Bronchial epithelial cell (primary cell): ENCODE measurements around the gene LYRM4. TPM values are rescaled to one million over a fixed set of nuclear protein-coding genes. Genes with fewer than 3 reads are reported as not detected.

ENCODE experiments used
- DNase-seq: peaks from one replicate; pipeline ENCODE4 v3.0.0-alpha.2; 2010; ENCODE audit warnings: low read depth
- FAIRE-seq: peaks from 2 replicates; lab custom pipeline; 2011; peaks lifted over from hg19 to GRCh38; lab: Jason Lieb, UNC
- H3K27me3 ChIP-seq: 2 replicates; pipeline ENCODE4 v1.5.1; 2011; ENCODE audit warnings: low read length; ENCODE audit not compliant: control insufficient read depth, insufficient read depth
- H3K36me3 ChIP-seq: 2 replicates; pipeline ENCODE4 v1.5.1; 2011; ENCODE audit warnings: low read length; ENCODE audit not compliant: control insufficient read depth, insufficient read depth
- H3K4me3 ChIP-seq: 2 replicates; pipeline ENCODE4 v1.5.1; 2011; ENCODE audit warnings: mild to moderate bottlenecking, low read depth, low read length, control low read depth
- total RNA-seq: library from RNA; depleted of rRNA; stranded (reverse); fragments of >200 nt; gene quantifications from 2 replicates; pipeline ENCODE4 v1.2.1, GENCODE V29; 2014
- TF ChIP-seq, protein P1 (sequence below): IDR thresholded peaks from 2 replicates; pipeline ENCODE4 v1.5.1; 2011; ENCODE audit warnings: mild to moderate bottlenecking, moderate library complexity, low read length, control low read depth, inconsistent platforms; ENCODE audit not compliant: insufficient read depth, severe bottlenecking

Gene LYRM4
- total RNA-seq, 1 donor from 2014 or later = 15.3 TPM

DNA sequence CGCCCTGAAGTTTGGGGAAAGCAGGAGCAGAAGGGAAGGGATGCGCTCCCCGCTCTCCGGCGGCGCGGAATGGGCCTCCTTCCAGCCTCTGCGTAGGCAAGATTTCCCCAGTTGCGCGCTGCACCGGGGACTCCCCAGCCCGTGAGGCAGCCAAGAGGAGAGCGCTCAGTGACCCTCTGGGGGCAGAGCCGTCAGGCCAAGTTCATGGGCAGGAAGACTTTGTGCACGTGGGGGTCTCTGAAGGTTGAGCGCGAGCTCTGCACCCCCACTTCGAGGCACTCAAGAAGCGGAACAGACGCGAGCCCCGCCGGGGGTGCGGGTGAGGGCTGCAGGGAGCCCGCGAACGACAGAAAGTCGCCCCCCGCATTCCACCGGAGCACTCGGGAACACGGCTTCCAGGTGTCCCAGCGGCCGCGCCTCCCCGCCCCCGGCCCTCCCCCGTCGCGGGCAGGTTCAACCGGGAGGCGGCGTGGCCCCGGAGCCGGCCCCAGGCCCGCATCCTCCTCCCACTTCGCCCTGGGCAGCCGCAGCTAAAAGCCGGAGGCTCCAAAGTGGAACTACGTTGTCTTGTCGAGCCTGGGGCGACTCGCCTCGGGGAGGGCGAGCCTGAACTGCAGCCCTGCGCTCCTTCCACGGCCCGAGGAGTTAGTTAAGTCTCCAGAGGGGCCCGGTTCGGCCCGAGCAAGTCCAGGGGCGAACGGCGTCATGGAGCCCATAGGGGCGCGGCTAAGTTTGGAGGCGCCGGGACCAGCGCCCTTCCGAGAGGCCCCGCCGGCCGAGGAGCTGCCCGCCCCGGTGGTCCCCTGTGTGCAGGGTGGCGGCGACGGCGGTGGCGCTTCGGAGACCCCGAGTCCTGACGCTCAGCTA lies 175.7 kb downstream of the LYRM4 start, which contains the start of gene PPP1R3G:
Gene PPP1R3G (plus strand): TSS at position 561 of the 867 bp plus-strand sequence. CDS start 145 bp downstream, at position 706.
- TF ChIP-seq, protein P1, sequence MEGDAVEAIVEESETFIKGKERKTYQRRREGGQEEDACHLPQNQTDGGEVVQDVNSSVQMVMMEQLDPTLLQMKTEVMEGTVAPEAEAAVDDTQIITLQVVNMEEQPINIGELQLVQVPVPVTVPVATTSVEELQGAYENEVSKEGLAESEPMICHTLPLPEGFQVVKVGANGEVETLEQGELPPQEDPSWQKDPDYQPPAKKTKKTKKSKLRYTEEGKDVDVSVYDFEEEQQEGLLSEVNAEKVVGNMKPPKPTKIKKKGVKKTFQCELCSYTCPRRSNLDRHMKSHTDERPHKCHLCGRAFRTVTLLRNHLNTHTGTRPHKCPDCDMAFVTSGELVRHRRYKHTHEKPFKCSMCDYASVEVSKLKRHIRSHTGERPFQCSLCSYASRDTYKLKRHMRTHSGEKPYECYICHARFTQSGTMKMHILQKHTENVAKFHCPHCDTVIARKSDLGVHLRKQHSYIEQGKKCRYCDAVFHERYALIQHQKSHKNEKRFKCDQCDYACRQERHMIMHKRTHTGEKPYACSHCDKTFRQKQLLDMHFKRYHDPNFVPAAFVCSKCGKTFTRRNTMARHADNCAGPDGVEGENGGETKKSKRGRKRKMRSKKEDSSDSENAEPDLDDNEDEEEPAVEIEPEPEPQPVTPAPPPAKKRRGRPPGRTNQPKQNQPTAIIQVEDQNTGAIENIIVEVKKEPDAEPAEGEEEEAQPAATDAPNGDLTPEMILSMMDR = no peak
- FAIRE-seq = no peak
- Histone ChIP-seq H3K27me3 (peaks cover 6% of the 10 kb centered on the region), H3K36me3 (no peaks in the 10 kb centered on the region), H3K4me3 (peak within 1 kb of the TSS; percentile 47)
- DNase-seq = no peak

DNA sequence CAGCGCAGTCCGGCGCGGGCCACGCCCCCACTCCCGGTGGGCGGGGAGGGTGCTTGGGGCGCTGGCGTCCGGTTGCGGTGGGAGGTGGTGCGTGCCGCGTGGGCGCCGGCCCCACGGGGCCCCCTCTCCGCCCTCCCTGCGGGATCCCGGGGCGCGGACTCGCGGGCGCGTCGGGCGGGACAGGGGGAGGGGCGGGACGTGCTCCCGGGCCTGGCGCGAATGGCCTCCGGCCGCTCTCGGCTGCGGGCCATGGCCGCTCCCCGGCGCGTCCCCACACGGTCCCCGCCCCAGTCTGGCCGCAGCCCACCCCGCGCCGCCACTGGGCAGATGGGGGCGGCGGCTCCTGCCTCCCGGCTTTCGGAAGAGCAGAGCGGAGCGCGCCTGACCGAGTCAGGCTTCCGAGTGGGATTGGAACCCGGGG lies 176.4 kb downstream of the LYRM4 start:
- H3K36me3 ChIP-seq = no peaks in the 10 kb centered on the region
- no peak for FAIRE-seq
- DNase-seq = no peak
- H3K4me3 ChIP-seq = peak overlapping the region; percentile 47
- TF ChIP-seq, protein P1 = no peak
- peaks cover 6% of the 10 kb centered on the region for H3K27me3 ChIP-seq

DNA sequence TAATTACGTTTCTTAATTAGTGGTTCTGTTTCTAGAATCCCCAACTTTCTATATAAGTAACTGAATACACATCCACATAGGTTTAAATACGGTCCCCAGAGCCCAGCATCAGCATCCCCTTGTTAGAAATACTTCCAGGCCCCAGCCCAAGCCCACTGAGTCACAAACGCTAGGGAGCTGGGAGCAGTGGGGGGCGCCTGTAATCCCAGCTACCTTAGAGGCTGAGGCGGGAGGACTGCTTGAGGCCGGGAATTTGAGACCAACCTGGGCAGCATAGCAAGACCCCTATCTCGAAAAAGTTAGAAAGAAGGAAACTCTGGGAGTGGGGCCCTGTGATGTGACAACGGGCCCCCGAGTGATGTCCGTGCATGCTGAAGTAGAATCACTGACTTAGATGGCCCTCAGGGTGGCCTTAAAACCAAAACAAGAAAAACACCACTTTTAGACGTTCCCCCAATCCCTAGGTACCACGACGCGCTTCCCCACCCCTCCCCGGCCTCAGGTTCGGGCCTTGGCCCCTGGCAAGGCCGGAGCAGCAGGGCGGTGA lies 176.9 kb downstream of the LYRM4 start:
- FAIRE-seq = no peak

DNA sequence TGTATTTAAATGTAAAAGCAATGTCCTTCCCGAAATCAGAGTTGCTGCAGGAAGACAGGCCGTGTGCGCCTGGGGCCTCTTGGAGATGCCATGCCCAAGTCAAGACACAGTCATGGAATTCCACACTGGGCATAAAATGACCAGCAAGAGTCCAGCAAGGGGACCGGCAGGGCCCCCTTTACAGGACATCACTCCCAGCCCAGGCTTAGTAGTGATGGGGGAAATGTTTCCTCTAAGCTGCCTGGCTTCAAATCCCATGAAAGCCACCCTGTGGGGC lies 177.5 kb downstream of the LYRM4 start:
- no peak for DNase-seq
- peaks cover 6% of the 10 kb centered on the region for H3K27me3 ChIP-seq
- FAIRE-seq = no peak
- H3K36me3 ChIP-seq = no peaks in the 10 kb centered on the region
- no peak overlapping the region for H3K4me3 ChIP-seq
- TF ChIP-seq, protein P1 = no peak

More for the DNA sequence above, 176.9 kb downstream of the LYRM4 start:
- Histone ChIP-seq H3K36me3 (no peaks in the 10 kb centered on the region), H3K4me3 (no peak overlapping the region), H3K27me3 (peaks cover 6% of the 10 kb centered on the region)
- TF ChIP-seq, protein P1 = no peak
- no peak for DNase-seq

DNA sequence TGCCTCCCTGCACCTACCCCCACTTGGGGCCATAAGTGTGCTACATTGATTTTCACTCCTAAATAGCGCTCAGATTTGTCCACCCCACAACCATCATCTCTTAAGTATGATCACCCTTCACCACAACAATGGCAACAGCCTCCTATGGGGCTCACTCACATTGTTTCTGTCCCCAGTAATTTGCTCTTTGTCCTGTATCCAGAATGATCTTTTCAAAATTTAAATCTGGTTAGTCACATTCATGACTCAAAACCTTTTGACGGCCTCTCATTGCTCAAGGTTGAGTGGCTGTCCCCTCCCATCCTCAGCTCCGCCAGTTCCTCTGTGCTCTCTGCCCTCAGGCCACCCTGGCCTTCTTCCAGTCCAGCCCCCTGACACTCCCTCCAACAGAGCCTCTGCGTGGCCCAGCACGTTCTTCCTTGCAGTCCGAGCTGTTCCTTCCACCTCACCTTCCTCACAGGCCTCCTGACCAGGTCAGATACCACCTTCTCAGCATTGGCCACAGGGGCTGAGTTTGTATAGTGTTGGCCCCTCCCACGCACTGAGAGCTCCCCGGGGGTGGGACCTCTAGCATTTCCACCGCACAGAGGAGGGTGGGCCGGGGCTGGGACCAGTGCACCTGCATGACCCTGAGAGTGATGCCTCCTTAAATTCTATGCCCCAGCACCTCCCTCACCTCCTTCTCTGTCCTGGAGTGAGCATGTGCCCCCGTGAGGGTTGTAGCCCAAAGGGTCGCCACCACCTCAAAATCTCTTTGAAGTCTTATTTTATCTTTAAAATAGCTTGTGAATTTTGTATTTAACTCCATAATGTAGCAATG lies 178.1 kb downstream of the LYRM4 start:
- DNase-seq (peak; percentile 97), FAIRE-seq (peak; percentile 97)
- Histone ChIP-seq H3K27me3 (peaks cover 6% of the 10 kb centered on the region), H3K4me3 (no peak overlapping the region), H3K36me3 (no peaks in the 10 kb centered on the region)
- TF ChIP-seq, protein P1 = no peak
